ENCODE measurements around the gene CCDC116.

The CCDC116 gene

GRCh38 chr22:21626735-21627469 lies 5.7 kb upstream of the CCDC116 start:
- no peak overlapping the region for H3K4me3 ChIP-seq (ENCODE audit: low read length in 2 of 2)
- no peak overlapping the region for H2BK120ac ChIP-seq (ENCODE audit: low read depth, low read length)
- H3K18ac ChIP-seq (ENCODE audit: low read length) = no peak overlapping the region
- H2BK12ac ChIP-seq (ENCODE audit: low read length) = no peak overlapping the region
- no peak for DNase-seq (ENCODE audit: low spot score)
- peaks cover 10 to 12% of the 10 kb centered on the region in 2 donors for H3K4me1 ChIP-seq (ENCODE audit: control insufficient read depth in 2 of 2, insufficient read depth in 1 of 2, low read depth in 1 of 2, low read length in 2 of 2)
- H2BK15ac ChIP-seq (ENCODE audit: low read length) = no peak overlapping the region
- H2AFZ ChIP-seq (ENCODE audit: low read length) = no peak overlapping the region
- no peak overlapping the region for H4K91ac ChIP-seq (ENCODE audit: low read depth, low read length, poor library complexity)
- no peak overlapping the region for H3K4ac ChIP-seq (ENCODE audit: low read length)
- H3K27me3 ChIP-seq (ENCODE audit: control insufficient read depth in 3 of 3, insufficient read depth in 3 of 3, low read depth in 1 of 3, low read length in 3 of 3) = no peaks in the 10 kb centered on the region
- H2AK5ac ChIP-seq (ENCODE audit: low read depth, low read length) = no peak overlapping the region
- no CpG with 5 or more reads among the region's 11 CpGs for WGBS, 2 donors (ENCODE audit: extremely low coverage in 2 of 2, insufficient read length in 2 of 2, insufficient replicate concordance in 1 of 2)
- H3K79me1 ChIP-seq (ENCODE audit: low read depth, low read length) = peaks cover 18% of the 10 kb centered on the region
- no peak overlapping the region for H4K8ac ChIP-seq (ENCODE audit: low read depth, low read length)
- H3K14ac ChIP-seq (ENCODE audit: low read length) = no peak overlapping the region
- peak overlapping the region; percentile 76 for H3K23ac ChIP-seq (ENCODE audit: low read depth, low read length, poor library complexity)
- H3K27ac ChIP-seq (replicated peaks; ENCODE audit: low read length) = no peak overlapping the region
- peaks cover 0 to 3% of the 10 kb centered on the region in 2 donors for H3K9me3 ChIP-seq (replicated peaks in 1 of 2; ENCODE audit: control insufficient read depth in 2 of 2, insufficient read depth in 1 of 2, low read depth in 1 of 2, low read length in 2 of 2)
- no peak overlapping the region for H3K4me2 ChIP-seq (ENCODE audit: insufficient read depth, low read length, poor library complexity, severe bottlenecking)
- H3K36me3 ChIP-seq (replicated peaks in 1 of 2; ENCODE audit: control insufficient read depth in 2 of 2, insufficient read depth in 2 of 2, low read length in 2 of 2) = peaks cover 18 to 55% of the 10 kb centered on the region in 2 donors
- no peak overlapping the region for H3K9ac ChIP-seq (ENCODE audit: low read depth, low read length, poor library complexity)
- no peak overlapping the region for H2BK5ac ChIP-seq (ENCODE audit: low read length)

GRCh38 chr22:21628386-21629254 lies 3.9 kb upstream of the CCDC116 start:
- Histone ChIP-seq H2BK15ac (ENCODE audit: low read length) (peak overlapping the region; percentile 49), H3K18ac (ENCODE audit: low read length) (peak overlapping the region; percentile 90), H3K36me3 (replicated peaks in 1 of 2; ENCODE audit: control insufficient read depth in 2 of 2, insufficient read depth in 2 of 2, low read length in 2 of 2) (peaks cover 13 to 38% of the 10 kb centered on the region in 2 donors), H3K4me1 (ENCODE audit: control insufficient read depth in 2 of 2, insufficient read depth in 1 of 2, low read depth in 1 of 2, low read length in 2 of 2) (peaks cover 7 to 8% of the 10 kb centered on the region in 2 donors), H3K4ac (ENCODE audit: low read length) (peak overlapping the region; percentile 89), H3K4me2 (ENCODE audit: insufficient read depth, low read length, poor library complexity, severe bottlenecking) (peak overlapping the region; percentile 98), H3K9me3 (replicated peaks in 1 of 2; ENCODE audit: control insufficient read depth in 2 of 2, insufficient read depth in 1 of 2, low read depth in 1 of 2, low read length in 2 of 2) (peaks cover 0 to 5% of the 10 kb centered on the region in 2 donors), H3K23ac (ENCODE audit: low read depth, low read length, poor library complexity) (peak overlapping the region; percentile 100), H2BK5ac (ENCODE audit: low read length) (peak overlapping the region; percentile 63), H4K8ac (ENCODE audit: low read depth, low read length) (peak overlapping the region; percentile 65), H3K27ac (replicated peaks; ENCODE audit: low read length) (no peak overlapping the region), H4K91ac (ENCODE audit: low read depth, low read length, poor library complexity) (no peak overlapping the region), H3K4me3 (ENCODE audit: low read length in 2 of 2) (peak overlapping the region; percentile 92 to 100), H3K14ac (ENCODE audit: low read length) (peak overlapping the region; percentile 71), H3K79me1 (ENCODE audit: low read depth, low read length) (peaks cover 16% of the 10 kb centered on the region), H2BK120ac (ENCODE audit: low read depth, low read length) (no peak overlapping the region), H2BK12ac (ENCODE audit: low read length) (peak overlapping the region; percentile 84), H2AFZ (ENCODE audit: low read length) (peak overlapping the region; percentile 96), H2AK5ac (ENCODE audit: low read depth, low read length) (peak overlapping the region; percentile 94), H3K9ac (ENCODE audit: low read depth, low read length, poor library complexity) (peak overlapping the region; percentile 70), H3K27me3 (ENCODE audit: control insufficient read depth in 3 of 3, insufficient read depth in 3 of 3, low read depth in 1 of 3, low read length in 3 of 3) (no peaks in the 10 kb centered on the region)
- DNase-seq (ENCODE audit: low spot score) = no peak
- WGBS, 2 donors (ENCODE audit: extremely low coverage in 2 of 2, insufficient read length in 2 of 2, insufficient replicate concordance in 1 of 2) = no CpG with 5 or more reads among the region's 74 CpGs

DNA sequence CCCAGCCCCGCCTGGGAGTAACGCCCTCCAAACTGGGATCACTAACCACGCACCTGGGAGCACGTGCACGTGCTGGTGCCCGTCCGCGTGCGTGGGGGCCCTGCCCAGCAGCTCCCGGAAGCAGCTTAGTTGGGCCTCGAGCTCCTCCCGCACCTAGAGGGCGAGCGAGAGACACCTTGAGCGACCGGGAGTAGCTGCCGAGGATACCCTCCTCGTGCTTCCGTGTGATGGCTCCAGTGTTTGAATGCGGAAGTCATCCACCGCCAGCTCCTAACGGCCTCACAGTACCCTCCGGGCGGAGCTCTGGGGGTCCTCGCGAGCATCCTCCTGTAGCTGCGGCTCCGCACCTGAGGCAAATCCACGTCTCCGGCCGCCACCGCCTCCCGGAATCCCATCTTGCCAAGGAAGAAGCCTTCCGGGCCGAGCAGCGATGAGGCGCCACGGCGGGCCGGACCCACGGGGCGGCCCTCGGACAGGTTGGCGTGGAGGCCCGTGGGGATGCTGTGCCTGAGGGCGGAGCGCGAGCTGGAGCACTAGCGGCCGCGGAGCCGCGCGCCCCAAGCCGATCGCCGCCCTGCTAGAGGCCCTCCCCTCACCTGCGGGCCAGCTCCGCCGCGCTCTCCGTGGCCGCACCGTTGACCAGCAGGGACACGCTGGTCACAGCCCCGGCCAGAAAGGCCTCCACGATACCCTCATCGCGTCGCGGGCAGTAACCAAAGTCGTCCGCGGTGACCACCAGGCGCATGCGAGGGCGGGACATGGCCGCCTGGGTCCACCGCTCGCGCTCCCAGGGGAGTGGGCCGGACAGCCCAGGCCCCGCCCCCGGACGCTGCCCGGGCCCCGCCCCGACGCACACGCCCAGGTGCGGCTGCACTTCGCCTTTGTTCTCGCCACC lies 3.1 kb upstream of the CCDC116 start, which contains the start of gene YDJC:
YDJC (minus strand) TSS at position 768 of the 895 bp plus-strand sequence; CDS start at position 760, 8 bp downstream.
- H2BK120ac ChIP-seq (ENCODE audit: low read depth, low read length) = no peak within 1 kb of the TSS
- H3K9ac ChIP-seq (ENCODE audit: low read depth, low read length, poor library complexity) = peak within 1 kb of the TSS; percentile 99
- peak within 1 kb of the TSS; percentile 94 for H2BK15ac ChIP-seq (ENCODE audit: low read length)
- H2BK12ac ChIP-seq (ENCODE audit: low read length) = peak within 1 kb of the TSS; percentile 84
- peaks cover 11 to 30% of the 10 kb centered on the region in 2 donors for H3K36me3 ChIP-seq (replicated peaks in 1 of 2; ENCODE audit: control insufficient read depth in 2 of 2, insufficient read depth in 2 of 2, low read length in 2 of 2)
- H3K18ac ChIP-seq (ENCODE audit: low read length) = peak within 1 kb of the TSS; percentile 99
- no CpG with 5 or more reads among the region's 93 CpGs for WGBS, 2 donors (ENCODE audit: extremely low coverage in 2 of 2, insufficient read length in 2 of 2, insufficient replicate concordance in 1 of 2)
- H3K14ac ChIP-seq (ENCODE audit: low read length) = peak within 1 kb of the TSS; percentile 99
- H3K23ac ChIP-seq (ENCODE audit: low read depth, low read length, poor library complexity) = peak within 1 kb of the TSS; percentile 100
- peak within 1 kb of the TSS; percentile 94 for H2BK5ac ChIP-seq (ENCODE audit: low read length)
- peaks cover 0 to 5% of the 10 kb centered on the region in 2 donors for H3K9me3 ChIP-seq (replicated peaks in 1 of 2; ENCODE audit: control insufficient read depth in 2 of 2, insufficient read depth in 1 of 2, low read depth in 1 of 2, low read length in 2 of 2)
- H2AK5ac ChIP-seq (ENCODE audit: low read depth, low read length) = peak within 1 kb of the TSS; percentile 94
- peak within 1 kb of the TSS; percentile 98 for H3K4me2 ChIP-seq (ENCODE audit: insufficient read depth, low read length, poor library complexity, severe bottlenecking)
- H4K91ac ChIP-seq (ENCODE audit: low read depth, low read length, poor library complexity) = no peak within 1 kb of the TSS
- H2AFZ ChIP-seq (ENCODE audit: low read length) = peak within 1 kb of the TSS; percentile 96
- peak within 1 kb of the TSS; percentile 61 for H3K27ac ChIP-seq (replicated peaks; ENCODE audit: low read length)
- DNase-seq (ENCODE audit: low spot score) = peak; percentile 89
- no peaks in the 10 kb centered on the region for H3K27me3 ChIP-seq (ENCODE audit: control insufficient read depth in 3 of 3, insufficient read depth in 3 of 3, low read depth in 1 of 3, low read length in 3 of 3)
- peaks cover 7 to 8% of the 10 kb centered on the region in 2 donors for H3K4me1 ChIP-seq (ENCODE audit: control insufficient read depth in 2 of 2, insufficient read depth in 1 of 2, low read depth in 1 of 2, low read length in 2 of 2)
- peaks cover 14% of the 10 kb centered on the region for H3K79me1 ChIP-seq (ENCODE audit: low read depth, low read length)
- H3K4ac ChIP-seq (ENCODE audit: low read length) = peak within 1 kb of the TSS; percentile 89
- H3K4me3 ChIP-seq (ENCODE audit: low read length in 2 of 2) = peak within 1 kb of the TSS; percentile 92 to 100
- peak within 1 kb of the TSS; percentile 82 for H4K8ac ChIP-seq (ENCODE audit: low read depth, low read length)
